Panc1 (cell line): Measurements from ENCODE around the gene NXPE3. TPM values are rescaled to one million over a fixed set of nuclear protein-coding genes. Genes with fewer than 3 reads are reported as not detected.
A peak's percentile ranks its signal among the peaks of the same experiment; 100 is the strongest.

Experiments used
- ATAC-seq: fragments of 200-7000 bp; cut with Tn5 transposase; 2 replicates; pipeline ENCODE4 v1.9.1; 2020; ENCODE audit warnings: mild to moderate bottlenecking, moderate library complexity
- BruUV-seq: library from RNA; stranded (reverse); fragments of 400-500 nt; replicated peaks from 2 replicates; lab custom pipeline; 2021; lab: Mats Ljungman, UMichigan
- CTCF ChIA-PET: fragments of 300-600 bp; sonication (Branson Sonifier 250); formaldehyde crosslinking; loops from one replicate; lab custom pipeline; 2022; ENCODE audit warnings: antibody characterized with exemption; lab: Charles Lee
- POLR2A ChIA-PET: fragments of 300-600 bp; sonication (Branson Sonifier 250); formaldehyde crosslinking; loops from one replicate; lab custom pipeline; 2022; ENCODE audit warnings: antibody characterized with exemption; lab: Charles Lee
- DNase-seq: peaks from one replicate; pipeline ENCODE4 v3.0.0-alpha.2; 2010; ENCODE audit warnings: low read depth, low spot score
- H3K27ac ChIP-seq: 2 replicates; pipeline ENCODE4 v1.5.1; 2011; ENCODE audit warnings: mild to moderate bottlenecking, low read length, inconsistent platforms
- H3K27me3 ChIP-seq: fragments of 200-500 bp; sonication (Bioruptor generic); 2 replicates; pipeline ENCODE4 v1.6.0; 2014; ENCODE audit warnings: low read length, inconsistent platforms; ENCODE audit not compliant: control insufficient read depth, insufficient read depth
- H3K36me3 ChIP-seq: fragments of 200-500 bp; sonication (Bioruptor generic); 2 replicates; pipeline ENCODE4 v1.5.1; 2014; ENCODE audit warnings: inconsistent platforms, mild to moderate bottlenecking, low read length, moderate library complexity; ENCODE audit not compliant: control insufficient read depth, insufficient read depth
- H3K4me1 ChIP-seq: 2 replicates; pipeline ENCODE4 v1.5.1; 2011; ENCODE audit warnings: inconsistent platforms, mild to moderate bottlenecking, low read length, moderate library complexity; ENCODE audit not compliant: control insufficient read depth, insufficient read depth
- H3K4me3 ChIP-seq, 2 experiments: 2 replicates each; pipeline ENCODE4 v1.5.1; 2011 to 2012; ENCODE audit warnings: low read depth in 2 of 2, low read length in 2 of 2, mild to moderate bottlenecking in 2 of 2, inconsistent platforms in 1 of 2, moderate library complexity in 1 of 2
- H3K9me3 ChIP-seq: fragments of 200-500 bp; sonication (Bioruptor generic); 2 replicates; pipeline ENCODE4 v1.5.1; 2014; ENCODE audit warnings: low read depth, mild to moderate bottlenecking, inconsistent platforms, low read length, moderate library complexity; ENCODE audit not compliant: control insufficient read depth, insufficient read depth
- CTCF ChIP-seq: fragments of 450-650 bp; IDR thresholded peaks from 2 replicates; pipeline ENCODE4 v1.5.1; 2017; ENCODE audit warnings: mild to moderate bottlenecking
- POLR2AphosphoS5 ChIP-seq: IDR thresholded peaks from 2 replicates; pipeline ENCODE4 v1.6.1; 2012; ENCODE audit warnings: mild to moderate bottlenecking, low read depth, low read length, moderate library complexity
- REST ChIP-seq, 2 experiments: IDR thresholded peaks; 2 replicates each; pipeline ENCODE4 v1.6.1; 2011 to 2012; ENCODE audit warnings: low read depth in 2 of 2, control low read depth in 1 of 2, low read length in 1 of 2, mild to moderate bottlenecking in 1 of 2, moderate library complexity in 1 of 2; ENCODE audit not compliant: insufficient read depth in 1 of 2
- SIN3A ChIP-seq: IDR thresholded peaks from 2 replicates; pipeline ENCODE4 v1.6.1; 2012; ENCODE audit warnings: low read depth, mild to moderate bottlenecking, low read length, moderate library complexity, borderline replicate concordance; ENCODE audit not compliant: insufficient read depth
- TCF7L2 ChIP-seq: IDR thresholded peaks from 2 replicates; pipeline ENCODE4 v1.6.1; 2011; ENCODE audit warnings: mild to moderate bottlenecking, low read depth, low read length, inconsistent platforms
- in situ Hi-C: cut with HindIII; loops from 2 replicates; pipeline ENCODE4 v1.10.0; 2016; ENCODE audit warnings: low sequenced_read_pairs, low pct_unique_long_range_greater_than_20kb
- intact Hi-C: fragments of 100-400 bp; cut with micrococcal nuclease; formaldehyde crosslinking; loops from one replicate; pipeline ENCODE4 v1.10.0; 2022; ENCODE audit not compliant: unreplicated experiment
- total RNA-seq: library from RNA; stranded (reverse); gene quantifications from one replicate; pipeline ENCODE4 v1.2.1, GENCODE V29; 2021; ENCODE audit not compliant: unreplicated experiment

The NXPE3 gene
- total RNA-seq, 1 experiment from 2014 or later = 30.4 TPM

GRCh38 chr3:101802179-101802578, 23.2 kb downstream of the NXPE3 start:
- intact Hi-C loops = loop anchor here (5.0 kb wide), 1 partner anchor 735 kb away; no protein-coding TSS in a partner anchor
- Histone ChIP-seq H3K4me1 (no peaks in the 10 kb centered on the region), H3K4me3 (no peak overlapping the region), H3K27me3 (no peaks in the 10 kb centered on the region), H3K27ac (no peak overlapping the region), H3K9me3 (no peaks in the 10 kb centered on the region), H3K36me3 (peaks cover 4% of the 10 kb centered on the region; the same call in 1 of the 2 replicates)
- TF ChIP-seq SIN3A (no peak), CTCF (no peak), REST (IDR thresholded peaks at IDR 0.05; ENCODE audit: insufficient read depth in 1 of 2, low read depth in 2 of 2, low read length in 1 of 2) (no peak), TCF7L2 (no peak)
- DNase-seq = no peak
- POLR2A ChIA-PET = no interaction called here
- ATAC-seq = no peak
- no TSS peak for BruUV-seq
- CTCF ChIA-PET = interaction anchor here (1.6 kb wide), 1 partner anchor 423 kb away, joined by 12 read pairs; no protein-coding TSS in a partner anchor
- in situ Hi-C loops = loop anchor here (25.0 kb wide), 1 partner anchor 735 kb away; no protein-coding TSS in a partner anchor

- no peaks in the 10 kb centered on the region for H3K9me3 ChIP-seq
- intact Hi-C loops = loop anchor here (5.0 kb wide), 1 partner anchor 734 kb away; no protein-coding TSS in a partner anchor
- ChIA-PET CTCF (interaction anchor here (0.5 to 1.6 kb wide), 4 partner anchors 21 to 422 kb away, joined by 3 to 12 read pairs (median 4); no protein-coding TSS in a partner anchor), POLR2A (no interaction called here)
- H3K36me3 ChIP-seq = peaks cover 4% of the 10 kb centered on the region; the same call in 1 of the 2 replicates
- H3K4me1 ChIP-seq = no peaks in the 10 kb centered on the region
- H3K27me3 ChIP-seq = no peaks in the 10 kb centered on the region
- no peak overlapping the region for H3K27ac ChIP-seq
- BruUV-seq = no TSS peak
- in situ Hi-C loops = loop anchor here (25.0 kb wide), 1 partner anchor 734 kb away; no protein-coding TSS in a partner anchor
- TF ChIP-seq CTCF (peak; percentile 89), REST (IDR thresholded peaks at IDR 0.05; ENCODE audit: insufficient read depth in 1 of 2, low read depth in 2 of 2, low read length in 1 of 2) (no peak), SIN3A (no peak), POLR2AphosphoS5 (no peak), TCF7L2 (no peak)
- DNase-seq (no peak), ATAC-seq (peak; percentile 99)
- H3K4me3 ChIP-seq = no peak overlapping the region
These were observed 24.3 kb downstream of the NXPE3 start for GRCh38 chr3:101803173-101803782.
